Breast epithelium (tissue), 3 donors: ENCODE data around the gene PFKL.

Source experiments
- CTCF ChIP-seq, 3 donors: fragments of 450-650 bp; IDR thresholded peaks; one replicate each; pipeline ENCODE4 v1.5.1; 2016 to 2017; ENCODE audit warnings: antibody characterized with exemption in 3 of 3, mild to moderate bottlenecking in 3 of 3, moderate library complexity in 3 of 3
- POLR2A ChIP-seq: fragments of 450-650 bp; IDR thresholded peaks from one replicate; pipeline ENCODE4 v1.6.1; 2016; ENCODE audit warnings: antibody characterized with exemption, mild to moderate bottlenecking, moderate library complexity
- POLR2AphosphoS5 ChIP-seq, 3 donors: sonication (generic); formaldehyde crosslinking; IDR thresholded peaks; one replicate each; pipeline ENCODE4 v1.6.1; 2017; ENCODE audit warnings: antibody characterized with exemption in 3 of 3

- TF ChIP-seq CTCF (IDR thresholded peaks at IDR 0.05): no peak
- no peak for TF ChIP-seq POLR2A
- no peak for TF ChIP-seq POLR2AphosphoS5 (IDR thresholded peaks at IDR 0.05)
These were observed 2.9 kb upstream of the PFKL start for GRCh38 chr21:44296916-44297315.
